NT2/D1 (cell line): ENCODE data around the gene RHEB.

ENCODE experiments used
- DNase-seq: peaks from one replicate; pipeline ENCODE4 v3.0.0-alpha.2; 2011; ENCODE audit warnings: low read depth, low spot score
- H3K27me3 ChIP-seq: 2 replicates; pipeline ENCODE4 v1.6.0; 2011; ENCODE audit warnings: mild to moderate bottlenecking; ENCODE audit not compliant: insufficient read length, insufficient read depth
- H3K36me3 ChIP-seq: 2 replicates; pipeline ENCODE4 v1.6.1; 2011; ENCODE audit warnings: mild to moderate bottlenecking, low read length, mixed read lengths; ENCODE audit not compliant: insufficient read depth, insufficient read length
- H3K4me1 ChIP-seq: 2 replicates; pipeline ENCODE4 v1.5.1; 2011; ENCODE audit not compliant: insufficient read depth, insufficient read length
- H3K4me3 ChIP-seq: 2 replicates; pipeline ENCODE4 v1.5.1; 2011; ENCODE audit warnings: low read depth; ENCODE audit not compliant: insufficient read length
- H3K9ac ChIP-seq: 2 replicates; pipeline ENCODE4 v1.6.0; 2011; ENCODE audit warnings: low read depth; ENCODE audit not compliant: insufficient read length
- H3K9me3 ChIP-seq: 2 replicates; pipeline ENCODE4 v1.5.1; 2011; ENCODE audit warnings: mild to moderate bottlenecking, low read length; ENCODE audit not compliant: insufficient read depth
- SUZ12 ChIP-seq: IDR thresholded peaks from 2 replicates; pipeline ENCODE4 v1.6.1; 2011; ENCODE audit not compliant: insufficient read length, insufficient read depth; ENCODE audit errors: extremely low read depth
- YY1 ChIP-seq: IDR thresholded peaks from 2 replicates; pipeline ENCODE4 v1.6.1; 2011; ENCODE audit not compliant: insufficient read length, insufficient read depth
- ZNF274 ChIP-seq: IDR thresholded peaks from 2 replicates; pipeline ENCODE4 v1.6.1; 2011; ENCODE audit warnings: mild to moderate bottlenecking, low read depth, low read length

Gene RHEB

DNA sequence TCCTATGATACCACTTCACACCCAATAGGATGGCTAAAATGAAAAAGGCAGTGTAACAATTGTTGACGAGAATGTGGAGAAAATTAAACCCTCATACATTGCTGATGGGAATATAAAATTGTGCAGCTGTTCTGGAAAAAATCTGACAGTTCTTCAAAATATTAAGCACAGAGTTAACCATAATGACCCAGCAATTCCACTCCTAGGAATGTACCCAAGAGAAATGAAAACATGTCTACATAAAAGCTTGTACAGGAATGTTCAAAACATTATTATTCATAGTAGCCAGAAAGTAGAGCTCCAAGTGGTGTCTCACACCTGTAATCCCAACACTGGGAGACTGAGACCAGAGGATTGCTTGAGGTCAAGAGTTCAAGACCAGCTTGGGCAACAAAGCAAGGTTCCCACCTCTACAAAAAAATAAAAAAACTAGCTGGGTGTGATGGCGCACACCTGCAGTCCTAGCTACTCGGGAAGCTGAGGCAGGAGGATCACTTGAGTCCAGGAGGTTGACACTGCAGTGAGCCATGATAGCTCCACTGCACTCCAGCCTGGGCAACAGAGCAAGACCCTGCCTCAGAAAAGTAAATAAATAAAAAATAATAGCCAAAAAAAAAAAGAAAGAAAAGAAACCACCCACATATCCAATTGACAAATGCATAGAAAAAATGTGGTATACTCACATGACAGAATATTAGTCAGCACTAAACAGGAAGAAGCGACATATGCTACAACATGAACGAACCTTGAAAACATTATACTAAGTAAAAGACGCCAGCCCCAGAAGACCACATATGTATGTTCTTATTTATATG is 5.0 kb downstream of the RHEB start:
- TF ChIP-seq SUZ12: no peak
- no peak for TF ChIP-seq YY1
- TF ChIP-seq ZNF274: no peak
- Histone ChIP-seq H3K36me3 (no peaks in the 10 kb centered on the region), H3K4me3 (no peak overlapping the region), H3K27me3 (no peaks in the 10 kb centered on the region), H3K9ac (no peak overlapping the region), H3K9me3 (peaks cover 12% of the 10 kb centered on the region; the same call in 1 of the 2 replicates), H3K4me1 (no peaks in the 10 kb centered on the region)
- DNase-seq: no peak

DNA sequence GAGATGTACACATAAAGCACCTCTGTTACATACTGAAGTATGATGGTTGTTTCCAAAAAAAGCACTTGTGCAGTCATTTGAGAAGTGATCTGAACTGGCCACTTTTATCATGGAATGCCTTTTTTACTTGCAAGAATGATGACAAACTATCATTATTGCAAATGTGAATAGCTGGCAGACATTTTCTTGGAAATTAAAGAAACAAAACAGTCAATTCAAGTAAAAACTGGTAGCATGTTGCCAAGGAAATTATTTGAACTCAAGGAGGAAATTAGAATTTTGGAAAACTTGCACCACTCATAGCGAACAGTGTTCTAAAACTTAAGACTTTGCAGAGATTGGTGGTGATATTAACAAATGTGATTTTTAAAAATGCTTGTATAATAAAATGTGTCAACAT is 6.6 kb downstream of the RHEB start:
- no peak overlapping the region for H3K9ac ChIP-seq
- H3K27me3 ChIP-seq: no peaks in the 10 kb centered on the region
- no peak for DNase-seq
- H3K4me3 ChIP-seq: no peak overlapping the region
- TF ChIP-seq SUZ12: no peak
- TF ChIP-seq ZNF274: no peak
- no peak for TF ChIP-seq YY1
- peaks cover 12% of the 10 kb centered on the region; the same call in 1 of the 2 replicates for H3K9me3 ChIP-seq
- H3K36me3 ChIP-seq: no peaks in the 10 kb centered on the region
- H3K4me1 ChIP-seq: no peaks in the 10 kb centered on the region

DNA sequence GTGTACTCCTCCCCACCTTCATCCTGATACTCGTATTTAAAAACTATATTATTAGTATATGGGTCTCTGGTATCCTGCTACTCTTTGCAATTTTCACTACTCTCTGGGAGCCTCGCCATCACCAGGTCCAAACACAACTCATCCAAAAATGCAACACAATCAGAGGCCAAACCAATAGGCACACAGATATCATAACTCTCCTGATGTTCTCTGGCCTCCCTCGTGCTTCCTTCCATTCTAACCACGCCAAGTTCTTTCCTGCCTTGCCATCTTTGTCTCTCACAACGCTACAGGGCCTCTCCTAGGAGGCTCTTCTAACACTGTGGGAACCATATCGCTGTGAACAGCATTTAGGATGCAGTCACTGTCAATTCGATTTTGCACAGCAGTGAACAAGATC is 7.3 kb downstream of the RHEB start:
- Histone ChIP-seq H3K4me3 (no peak overlapping the region), H3K27me3 (no peaks in the 10 kb centered on the region), H3K4me1 (no peaks in the 10 kb centered on the region), H3K9ac (no peak overlapping the region), H3K9me3 (peaks cover 12% of the 10 kb centered on the region; the same call in 1 of the 2 replicates), H3K36me3 (no peaks in the 10 kb centered on the region)
- no peak for DNase-seq
- no peak for TF ChIP-seq SUZ12
- no peak for TF ChIP-seq ZNF274
- TF ChIP-seq YY1: no peak

DNA sequence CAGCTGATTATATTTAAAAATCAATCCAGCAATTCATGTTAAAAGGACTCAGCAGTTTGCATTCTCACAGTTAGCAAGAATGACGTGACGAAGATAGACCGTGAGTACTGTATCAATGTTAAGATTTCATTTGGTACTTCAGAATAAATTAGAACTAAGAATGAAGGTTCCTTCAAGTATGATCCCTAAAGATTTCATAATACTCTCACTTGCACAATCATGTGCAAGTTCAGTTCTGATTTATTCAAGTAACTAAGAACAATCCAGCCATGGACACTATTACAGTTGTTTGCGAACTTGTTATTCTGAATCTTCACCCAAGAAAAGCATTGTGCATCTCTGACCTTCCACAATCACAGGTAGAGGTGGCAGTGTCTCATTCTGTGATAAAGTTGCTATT is 7.7 kb downstream of the RHEB start:
- no peak for DNase-seq
- Histone ChIP-seq H3K9me3 (peaks cover 12% of the 10 kb centered on the region; the same call in 1 of the 2 replicates), H3K36me3 (no peaks in the 10 kb centered on the region), H3K4me3 (no peak overlapping the region), H3K27me3 (no peaks in the 10 kb centered on the region), H3K4me1 (peaks cover 1% of the 10 kb centered on the region), H3K9ac (no peak overlapping the region)
- no peak for TF ChIP-seq YY1
- TF ChIP-seq ZNF274: no peak
- TF ChIP-seq SUZ12: no peak

DNA sequence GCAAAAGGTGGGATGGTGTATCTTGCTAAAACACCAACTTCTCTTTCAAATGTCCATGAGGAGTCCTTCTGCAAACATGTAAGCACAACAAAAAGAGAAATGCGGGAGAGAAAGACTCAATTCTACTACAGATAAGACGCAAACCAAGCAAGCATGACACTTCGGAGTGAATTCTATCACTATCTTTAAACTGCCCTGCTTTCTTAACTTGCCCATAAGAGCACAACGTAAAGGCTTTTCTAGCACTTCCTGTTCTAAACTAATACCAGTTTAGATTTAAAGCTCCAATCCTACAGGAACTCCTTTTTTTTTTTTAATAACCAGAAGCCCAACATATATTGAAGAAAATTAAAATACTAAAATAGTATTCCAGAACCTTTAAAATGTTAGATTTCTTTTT is 8.4 kb downstream of the RHEB start:
- Histone ChIP-seq H3K9me3 (peaks cover 12% of the 10 kb centered on the region; the same call in 1 of the 2 replicates), H3K4me3 (no peak overlapping the region), H3K4me1 (peaks cover 4% of the 10 kb centered on the region), H3K9ac (no peak overlapping the region), H3K36me3 (no peaks in the 10 kb centered on the region), H3K27me3 (no peaks in the 10 kb centered on the region)
- no peak for DNase-seq
- no peak for TF ChIP-seq ZNF274
- TF ChIP-seq SUZ12: no peak

DNA sequence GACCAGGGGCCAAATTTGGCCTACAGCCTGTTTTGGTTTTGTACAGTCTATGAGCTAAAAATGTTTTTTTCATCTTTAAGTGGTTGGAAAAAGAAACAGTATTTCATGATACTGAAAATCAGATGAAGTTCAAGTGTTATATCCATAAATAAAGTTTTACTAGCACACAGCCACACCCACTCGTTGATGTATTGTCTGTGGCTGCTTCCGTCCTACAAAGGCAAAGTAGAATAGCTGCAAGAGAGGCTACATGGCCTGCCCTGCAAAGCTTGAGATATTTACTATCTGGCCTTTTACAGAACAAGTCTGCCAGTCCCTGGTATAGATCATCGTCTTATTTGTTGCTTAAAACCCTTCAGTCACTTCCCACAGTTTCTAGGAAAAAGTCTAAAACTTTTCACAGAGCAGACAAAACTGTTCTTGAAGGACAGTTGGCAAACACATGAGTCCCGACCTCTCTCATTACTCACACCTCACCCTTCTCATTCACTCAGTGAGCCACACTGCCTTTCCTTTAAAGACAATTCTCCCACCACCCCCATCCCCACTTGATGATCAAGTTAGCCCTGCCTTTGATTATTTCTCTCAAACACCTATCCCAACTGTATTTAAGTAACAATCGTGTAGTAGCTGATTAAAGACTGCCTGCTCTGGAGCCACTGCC is 9.9 kb downstream of the RHEB start:
- TF ChIP-seq SUZ12 (no peak), ZNF274 (no peak), YY1 (no peak)

DNA sequence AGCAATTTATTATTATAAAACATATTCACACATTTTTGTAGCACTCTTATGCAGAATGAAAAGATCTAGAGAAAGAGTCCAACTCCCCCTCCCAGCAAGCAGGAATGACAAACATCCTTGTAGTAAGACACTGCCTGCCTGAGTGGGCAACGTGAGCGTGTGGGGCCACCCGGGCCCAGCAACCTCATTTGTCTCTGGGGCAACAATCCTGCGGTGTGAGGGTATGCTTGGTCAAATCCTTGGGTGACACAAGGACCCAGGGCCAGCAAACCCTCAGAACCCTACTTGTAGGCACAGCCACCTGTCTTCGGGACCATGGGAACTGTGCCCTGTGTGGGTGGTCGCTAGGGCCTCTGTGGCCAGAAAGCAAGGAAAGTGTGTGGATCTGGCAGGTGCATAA is 10.7 kb downstream of the RHEB start:
- DNase-seq: no peak
- H3K9ac ChIP-seq: no peak overlapping the region
- no peak for TF ChIP-seq SUZ12
- TF ChIP-seq ZNF274: no peak
- TF ChIP-seq YY1: no peak
- H3K4me1 ChIP-seq: peaks cover 4% of the 10 kb centered on the region
- no peaks in the 10 kb centered on the region for H3K36me3 ChIP-seq
- no peaks in the 10 kb centered on the region for H3K27me3 ChIP-seq
- no peak overlapping the region for H3K4me3 ChIP-seq
- H3K9me3 ChIP-seq: peaks cover 5% of the 10 kb centered on the region; the same call in 1 of the 2 replicates

More for the DNA sequence above, 9.9 kb downstream of the RHEB start:
- Histone ChIP-seq H3K4me3 (no peak overlapping the region), H3K9ac (no peak overlapping the region), H3K36me3 (no peaks in the 10 kb centered on the region), H3K4me1 (peaks cover 4% of the 10 kb centered on the region), H3K27me3 (no peaks in the 10 kb centered on the region), H3K9me3 (peaks cover 12% of the 10 kb centered on the region; the same call in 1 of the 2 replicates)
- DNase-seq: no peak
